Measurements from ENCODE around the gene ZMYM5. TPM values are rescaled to one million over a fixed set of nuclear protein-coding genes. Genes with fewer than 3 reads are reported as not detected.

ZMYM5 gene
- total RNA-seq, 1 donor from 2014 or later = 13.3 TPM

- DNase-seq (ENCODE audit: low spot score) = no peak
- no peak overlapping the region for H3K4me3 Mint-ChIP-seq (ENCODE audit: unreplicated experiment)
- no peaks in the 10 kb centered on the region for H3K27me3 Mint-ChIP-seq (ENCODE audit: low read depth)
- peak; percentile 78 for TF ChIP-seq CTCF (IDR thresholded peaks at IDR 0.05)
- peaks cover 4% of the 10 kb centered on the region for H3K9me3 Mint-ChIP-seq (ENCODE audit: low read depth)
- no peak overlapping the region for H3K27ac Mint-ChIP-seq (ENCODE audit: unreplicated experiment)
- H3K4me1 Mint-ChIP-seq (ENCODE audit: low read depth) = no peaks in the 10 kb centered on the region
- H3K36me3 Mint-ChIP-seq (ENCODE audit: low read depth) = no peaks in the 10 kb centered on the region
Measured at GRCh38 chr13:19888799-19889198, 25.4 kb upstream of the ZMYM5 start.

- no peak overlapping the region for H3K4me3 Mint-ChIP-seq (ENCODE audit: unreplicated experiment)
- DNase-seq (ENCODE audit: low spot score) = no peak
- H3K9me3 Mint-ChIP-seq (ENCODE audit: low read depth) = peaks cover 4% of the 10 kb centered on the region
- H3K27ac Mint-ChIP-seq (ENCODE audit: unreplicated experiment) = no peak overlapping the region
- H3K4me1 Mint-ChIP-seq (ENCODE audit: low read depth) = no peaks in the 10 kb centered on the region
- no peaks in the 10 kb centered on the region for H3K27me3 Mint-ChIP-seq (ENCODE audit: low read depth)
- TF ChIP-seq CTCF (IDR thresholded peaks at IDR 0.05) = no peak
- H3K36me3 Mint-ChIP-seq (ENCODE audit: low read depth) = no peaks in the 10 kb centered on the region
Measured at GRCh38 chr13:19882231-19882630, 18.8 kb upstream of the ZMYM5 start.

- no peak for DNase-seq (ENCODE audit: low spot score)
- H3K27ac Mint-ChIP-seq (ENCODE audit: unreplicated experiment) = no peak overlapping the region
- H3K27me3 Mint-ChIP-seq (ENCODE audit: low read depth) = no peaks in the 10 kb centered on the region
- no peak overlapping the region for H3K4me3 Mint-ChIP-seq (ENCODE audit: unreplicated experiment)
- H3K9me3 Mint-ChIP-seq (ENCODE audit: low read depth) = peaks cover 4% of the 10 kb centered on the region
- no peaks in the 10 kb centered on the region for H3K36me3 Mint-ChIP-seq (ENCODE audit: low read depth)
- H3K4me1 Mint-ChIP-seq (ENCODE audit: low read depth) = no peaks in the 10 kb centered on the region
- TF ChIP-seq CTCF (IDR thresholded peaks at IDR 0.05) = no peak
Measured at GRCh38 chr13:19881641-19882040, 18.2 kb upstream of the ZMYM5 start.

GRCh38 chr13:19864746-19865309, 1.4 kb upstream of the ZMYM5 start:
- no peaks in the 10 kb centered on the region for H3K27me3 Mint-ChIP-seq (ENCODE audit: low read depth)
- H3K27ac Mint-ChIP-seq (ENCODE audit: unreplicated experiment) = peak overlapping the region; percentile 91
- no peaks in the 10 kb centered on the region for H3K36me3 Mint-ChIP-seq (ENCODE audit: low read depth)
- peak; percentile 85 for TF ChIP-seq CTCF (IDR thresholded peaks at IDR 0.05)
- no peak for DNase-seq (ENCODE audit: low spot score)
- H3K4me1 Mint-ChIP-seq (ENCODE audit: low read depth) = peaks cover 28% of the 10 kb centered on the region
- no peaks in the 10 kb centered on the region for H3K9me3 Mint-ChIP-seq (ENCODE audit: low read depth)
- peak overlapping the region; percentile 95 for H3K4me3 Mint-ChIP-seq (ENCODE audit: unreplicated experiment)

GRCh38 chr13:19864024-19864745, 736 bp upstream of the ZMYM5 start:
- H3K4me1 Mint-ChIP-seq (ENCODE audit: low read depth) = peaks cover 28% of the 10 kb centered on the region
- no peaks in the 10 kb centered on the region for H3K36me3 Mint-ChIP-seq (ENCODE audit: low read depth)
- no peaks in the 10 kb centered on the region for H3K9me3 Mint-ChIP-seq (ENCODE audit: low read depth)
- peak overlapping the region; percentile 97 for H3K27ac Mint-ChIP-seq (ENCODE audit: unreplicated experiment)
- TF ChIP-seq CTCF (IDR thresholded peaks at IDR 0.05) = no peak
- H3K4me3 Mint-ChIP-seq (ENCODE audit: unreplicated experiment) = peak overlapping the region; percentile 95
- peak; percentile 95 for DNase-seq (ENCODE audit: low spot score)
- H3K27me3 Mint-ChIP-seq (ENCODE audit: low read depth) = no peaks in the 10 kb centered on the region

All from chondrocyte (in vitro differentiated cells).